OCI-LY1 (cell line): ENCODE data around the gene DNAJB12.

ENCODE experiments used
- H2AFZ ChIP-seq: fragments of 200-600 bp; sonication (generic), shearing (Covaris generic); 2 replicates; pipeline ENCODE4 v1.6.0; 2014; ENCODE audit warnings: antibody characterized with exemption, mild to moderate bottlenecking, low read length
- H3F3A ChIP-seq: fragments of 200-600 bp; sonication (generic), shearing (Covaris generic); 2 replicates; pipeline ENCODE4 v1.6.0; 2014; ENCODE audit warnings: mild to moderate bottlenecking, antibody characterized with exemption, low read length, moderate library complexity; ENCODE audit not compliant: insufficient read depth
- H3K27ac ChIP-seq: fragments of 200-600 bp; sonication (generic); 2 replicates; pipeline ENCODE4 v1.5.1; 2014; ENCODE audit warnings: low read length, mixed run types, mild to moderate bottlenecking, low read depth; ENCODE audit not compliant: poor library complexity, severe bottlenecking
- H3K27me3 ChIP-seq: fragments of 200-600 bp; sonication (generic); 2 replicates; pipeline ENCODE4 v1.6.0; 2014; ENCODE audit warnings: antibody characterized with exemption, mild to moderate bottlenecking, low read length, moderate library complexity; ENCODE audit not compliant: insufficient read depth
- H3K36me3 ChIP-seq: fragments of 200-600 bp; sonication (generic); 2 replicates; pipeline ENCODE4 v1.6.1; 2014; ENCODE audit warnings: mild to moderate bottlenecking, antibody characterized with exemption, low read length, moderate library complexity, mixed read lengths; ENCODE audit not compliant: insufficient read depth
- H3K4me1 ChIP-seq: fragments of 200-600 bp; sonication (generic); 2 replicates; pipeline ENCODE4 v1.5.1; 2014; ENCODE audit warnings: mild to moderate bottlenecking, low read length, moderate library complexity; ENCODE audit not compliant: insufficient read depth, severe bottlenecking
- H3K4me2 ChIP-seq: fragments of 200-600 bp; sonication (generic), shearing (Covaris generic); 2 replicates; pipeline ENCODE4 v1.6.1; 2014; ENCODE audit warnings: low read length
- H3K4me3 ChIP-seq: fragments of 200-600 bp; sonication (generic); 2 replicates; pipeline ENCODE4 v1.5.1; 2014; ENCODE audit warnings: low read length, low read depth, mild to moderate bottlenecking, mixed read lengths; ENCODE audit not compliant: poor library complexity, severe bottlenecking
- H3K79me2 ChIP-seq: fragments of 200-600 bp; shearing (Covaris generic); 2 replicates; pipeline ENCODE4 v1.6.1; 2016; ENCODE audit warnings: mixed run types, low read length, mixed read lengths; ENCODE audit not compliant: insufficient read depth
- H3K9ac ChIP-seq: fragments of 200-600 bp; sonication (generic), shearing (Covaris generic); 2 replicates; pipeline ENCODE4 v1.6.1; 2014; ENCODE audit warnings: mild to moderate bottlenecking, low read length, mixed read lengths
- H3K9me2 ChIP-seq: fragments of 200-600 bp; sonication (generic), shearing (Covaris generic); 2 replicates; pipeline ENCODE4 v1.6.1; 2014; ENCODE audit warnings: low read depth, mild to moderate bottlenecking, low read length, mixed read lengths
- H3K9me3 ChIP-seq: fragments of 200-600 bp; shearing (Covaris generic); 2 replicates; pipeline ENCODE4 v1.6.1; 2014; ENCODE audit warnings: low read length, mixed read lengths
- H4K20me1 ChIP-seq: fragments of 200-600 bp; sonication (generic), shearing (Covaris generic); 2 replicates; pipeline ENCODE4 v1.6.0; 2016; ENCODE audit warnings: mild to moderate bottlenecking, low read length; ENCODE audit not compliant: insufficient read depth
- EZH2 ChIP-seq: fragments of 200-600 bp; sonication (generic), shearing (Covaris generic); IDR thresholded peaks from 2 replicates; pipeline ENCODE4 v1.8.0; 2017; ENCODE audit warnings: borderline replicate concordance, mixed run types, mild to moderate bottlenecking, antibody characterized with exemption, low read length, moderate library complexity, mixed read lengths
- TF ChIP-seq, protein P1 (sequence below): fragments of 200-600 bp; sonication (generic), shearing (Covaris generic); IDR thresholded peaks from 2 replicates; pipeline ENCODE4 v1.5.1; 2017; ENCODE audit warnings: mild to moderate bottlenecking, antibody characterized with exemption, low read length, moderate library complexity, mixed read lengths

Gene DNAJB12

DNA sequence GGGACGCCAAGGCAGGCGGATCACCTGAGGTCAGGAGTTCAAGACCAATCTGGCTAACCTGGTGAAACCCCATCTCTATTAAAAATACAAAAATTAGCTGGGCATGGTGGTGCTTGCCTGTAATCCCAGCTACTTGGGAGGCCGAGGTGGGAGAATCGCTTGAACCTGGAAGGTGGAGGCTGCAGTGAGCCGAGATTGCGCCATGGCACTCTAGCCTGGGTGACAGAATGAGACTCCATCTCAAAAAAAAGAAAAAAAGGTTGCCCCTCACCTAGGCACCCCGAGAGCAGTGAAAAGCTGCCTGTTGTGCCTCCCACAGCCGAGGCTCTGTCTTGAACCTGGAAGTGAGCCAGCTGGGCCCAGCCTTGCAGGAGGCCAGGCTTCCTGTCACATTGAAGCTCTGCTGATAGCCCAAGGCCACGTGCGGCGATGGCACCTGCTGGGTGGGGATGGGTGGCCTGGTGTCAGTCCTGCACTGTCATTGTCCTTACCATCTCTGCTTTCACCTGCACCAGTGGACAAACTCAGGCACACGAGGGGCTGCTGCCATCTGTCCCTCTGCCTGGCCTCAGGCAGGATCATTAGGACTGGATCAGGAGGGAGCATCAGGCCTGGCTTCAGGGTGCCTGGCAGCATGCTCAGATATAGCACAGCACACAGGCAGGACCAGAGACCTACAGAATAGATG, 37.8 kb downstream of the DNAJB12 start:
- Histone ChIP-seq H3K9me2 (no peaks in the 10 kb centered on the region), H3K4me2 (no peak overlapping the region; the same call in 1 of the 2 replicates), H3K27me3 (no peaks in the 10 kb centered on the region), H4K20me1 (no peaks in the 10 kb centered on the region), H3K4me3 (no peak overlapping the region), H3K36me3 (no peaks in the 10 kb centered on the region), H3K9ac (peak overlapping the region; percentile 39; the same call in 1 of the 2 replicates), H3K27ac (peak overlapping the region; percentile 90), H2AFZ (no peak overlapping the region), H3K4me1 (peaks cover 64% of the 10 kb centered on the region), H3K79me2 (no peaks in the 10 kb centered on the region), H3F3A (peaks cover 9% of the 10 kb centered on the region), H3K9me3 (no peaks in the 10 kb centered on the region)
- no peak for TF ChIP-seq EZH2
- TF ChIP-seq, protein P1, sequence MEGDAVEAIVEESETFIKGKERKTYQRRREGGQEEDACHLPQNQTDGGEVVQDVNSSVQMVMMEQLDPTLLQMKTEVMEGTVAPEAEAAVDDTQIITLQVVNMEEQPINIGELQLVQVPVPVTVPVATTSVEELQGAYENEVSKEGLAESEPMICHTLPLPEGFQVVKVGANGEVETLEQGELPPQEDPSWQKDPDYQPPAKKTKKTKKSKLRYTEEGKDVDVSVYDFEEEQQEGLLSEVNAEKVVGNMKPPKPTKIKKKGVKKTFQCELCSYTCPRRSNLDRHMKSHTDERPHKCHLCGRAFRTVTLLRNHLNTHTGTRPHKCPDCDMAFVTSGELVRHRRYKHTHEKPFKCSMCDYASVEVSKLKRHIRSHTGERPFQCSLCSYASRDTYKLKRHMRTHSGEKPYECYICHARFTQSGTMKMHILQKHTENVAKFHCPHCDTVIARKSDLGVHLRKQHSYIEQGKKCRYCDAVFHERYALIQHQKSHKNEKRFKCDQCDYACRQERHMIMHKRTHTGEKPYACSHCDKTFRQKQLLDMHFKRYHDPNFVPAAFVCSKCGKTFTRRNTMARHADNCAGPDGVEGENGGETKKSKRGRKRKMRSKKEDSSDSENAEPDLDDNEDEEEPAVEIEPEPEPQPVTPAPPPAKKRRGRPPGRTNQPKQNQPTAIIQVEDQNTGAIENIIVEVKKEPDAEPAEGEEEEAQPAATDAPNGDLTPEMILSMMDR, result no peak

- no peaks in the 10 kb centered on the region for H3K9me2 ChIP-seq
- H3K79me2 ChIP-seq, result no peaks in the 10 kb centered on the region
- no peaks in the 10 kb centered on the region for H4K20me1 ChIP-seq
- no peak overlapping the region for H3K4me2 ChIP-seq
- no peaks in the 10 kb centered on the region for H3K27me3 ChIP-seq
- no peak overlapping the region for H3K4me3 ChIP-seq
- peaks cover 9% of the 10 kb centered on the region for H3F3A ChIP-seq
- peak overlapping the region; percentile 90 for H3K27ac ChIP-seq
- no peaks in the 10 kb centered on the region for H3K36me3 ChIP-seq
- no peak overlapping the region for H2AFZ ChIP-seq
- TF ChIP-seq EZH2, result no peak
- TF ChIP-seq, protein P1, result no peak
- peaks cover 63% of the 10 kb centered on the region for H3K4me1 ChIP-seq
- H3K9ac ChIP-seq, result no peak overlapping the region; the same call in 1 of the 2 replicates
- H3K9me3 ChIP-seq, result no peaks in the 10 kb centered on the region
Observed at GRCh38 chr10:72316386-72316700, 38.4 kb downstream of the DNAJB12 start.

DNA sequence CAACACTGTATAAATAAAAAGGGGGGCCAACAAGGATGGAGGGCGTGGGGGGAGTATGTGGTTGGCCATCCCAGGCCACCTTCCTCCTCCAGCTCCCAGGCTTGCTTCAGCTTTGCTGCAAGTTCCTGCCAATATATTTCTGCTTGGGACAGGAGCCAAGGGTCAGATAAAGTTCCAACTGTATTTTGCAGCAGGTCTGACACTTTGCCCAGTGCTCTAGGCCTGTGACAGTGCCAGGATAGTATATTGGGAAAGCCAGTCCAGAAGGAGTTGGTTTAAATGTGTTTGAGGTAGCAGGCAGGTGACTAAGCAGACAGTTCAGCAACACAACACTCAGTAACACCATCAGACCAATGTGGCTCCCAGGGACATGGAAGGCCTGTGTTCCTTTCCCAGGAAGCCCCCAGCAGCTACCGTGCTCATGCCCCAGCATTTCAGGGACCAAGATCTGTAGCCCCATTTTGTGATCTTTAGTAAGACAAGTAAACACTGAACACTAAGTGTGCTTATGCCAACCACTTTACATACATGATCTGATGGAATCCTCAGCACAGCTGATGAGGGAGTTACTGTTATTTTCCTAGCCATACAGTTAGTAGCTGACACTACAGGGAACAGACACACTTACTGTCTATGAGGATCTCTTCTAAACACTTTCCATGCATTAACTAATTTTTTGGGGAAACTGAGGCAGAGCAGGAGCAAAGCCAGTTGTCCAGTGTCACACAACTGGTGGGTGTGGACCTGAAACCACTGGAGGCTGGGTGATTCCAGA, 38.9 kb downstream of the DNAJB12 start:
- no peak overlapping the region for H3K4me2 ChIP-seq

More for the DNA sequence above, 38.9 kb downstream of the DNAJB12 start:
- H3K9me2 ChIP-seq, result no peaks in the 10 kb centered on the region
- H3K27ac ChIP-seq, result peak overlapping the region; percentile 90
- H4K20me1 ChIP-seq, result no peaks in the 10 kb centered on the region
- no peak overlapping the region; the same call in 1 of the 2 replicates for H3K9ac ChIP-seq
- peaks cover 57% of the 10 kb centered on the region for H3K4me1 ChIP-seq
- H3K4me3 ChIP-seq, result no peak overlapping the region
- TF ChIP-seq, protein P1, result no peak
- TF ChIP-seq EZH2, result no peak
- H3K79me2 ChIP-seq, result no peaks in the 10 kb centered on the region
- H3K27me3 ChIP-seq, result no peaks in the 10 kb centered on the region
- no peaks in the 10 kb centered on the region for H3K36me3 ChIP-seq
- H3F3A ChIP-seq, result peaks cover 9% of the 10 kb centered on the region
- H2AFZ ChIP-seq, result no peak overlapping the region
- no peaks in the 10 kb centered on the region for H3K9me3 ChIP-seq
